NCI-H2107 treated with DMSO at 0.1 percent for 48 hours (cell line): ENCODE measurements around the gene HAPSTR1.
"Not testable (repeated sequence)": the region's sequence is repeated elsewhere in the genome, so short reads cannot be mapped to it uniquely, and the experiment has no call there.

Experiments used
- DNase-seq: peaks from one replicate; lab custom pipeline; 2025; ENCODE audit not compliant: unreplicated experiment; lab: John Stamatoyannopoulos, UW

HAPSTR1 gene

DNA sequence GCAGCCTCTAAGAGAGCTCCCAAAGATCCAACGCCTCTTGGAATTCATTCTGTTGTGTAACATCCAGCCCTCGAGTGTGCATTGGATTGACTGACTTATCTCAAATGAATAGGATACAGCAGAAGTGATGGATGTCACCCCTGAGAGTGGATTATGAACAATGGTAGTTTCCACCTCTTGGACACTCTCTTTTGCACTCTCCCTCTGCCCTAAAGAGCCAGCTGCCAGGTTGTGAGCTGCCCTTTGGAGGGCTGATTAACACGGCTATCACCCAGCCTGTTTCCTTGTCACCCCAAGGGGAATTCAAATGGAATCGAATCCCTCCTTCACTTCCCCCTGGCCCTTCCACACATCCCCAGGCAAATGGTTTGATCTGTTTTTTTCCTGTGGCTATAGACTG, 21.2 kb upstream of the HAPSTR1 start:
- no peak for DNase-seq

DNA sequence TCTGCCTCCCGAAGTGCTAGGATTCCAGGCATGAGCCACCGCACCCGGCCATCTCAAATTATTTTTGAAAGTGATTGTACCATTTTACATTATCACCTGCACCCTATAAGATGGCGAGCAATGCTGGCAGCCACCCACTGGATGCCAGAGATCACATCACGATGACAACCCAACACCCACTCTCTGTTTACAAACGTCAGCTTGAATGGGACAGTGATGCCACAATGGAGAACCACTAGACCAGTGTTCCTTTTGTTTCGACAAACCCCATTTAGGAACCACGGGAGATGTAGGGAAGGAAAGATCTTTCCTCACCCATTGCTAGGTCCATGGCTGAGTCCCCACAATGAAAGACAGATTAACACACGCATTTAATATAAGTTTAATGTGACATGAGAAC, 20.1 kb upstream of the HAPSTR1 start:
- DNase-seq = no peak

DNA sequence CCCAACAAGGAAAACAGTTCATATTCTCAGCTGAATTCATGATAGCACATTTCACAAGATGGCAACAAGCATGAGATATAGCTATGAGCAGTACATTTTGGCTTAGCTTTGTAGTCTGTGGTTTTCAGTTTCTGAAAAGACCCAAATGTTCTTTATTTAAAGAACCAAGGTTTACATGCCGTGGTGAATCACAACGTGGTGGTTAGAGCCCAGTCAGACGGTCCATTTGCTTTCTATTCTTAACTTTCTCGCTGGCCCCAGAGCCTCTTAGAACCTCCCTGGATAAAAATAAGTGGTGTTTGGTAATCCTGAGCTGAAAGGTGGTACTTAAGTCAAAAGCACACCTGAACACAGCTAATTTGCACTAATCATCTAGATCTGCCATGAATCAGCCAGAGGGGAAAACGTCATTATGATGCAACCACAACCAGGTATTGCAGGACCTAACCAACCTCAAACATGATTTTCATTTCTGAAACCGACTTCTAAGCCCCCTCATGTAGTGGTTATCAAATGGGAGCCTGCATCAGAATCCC, 18.6 kb upstream of the HAPSTR1 start:
- peak; percentile 71 for DNase-seq

DNA sequence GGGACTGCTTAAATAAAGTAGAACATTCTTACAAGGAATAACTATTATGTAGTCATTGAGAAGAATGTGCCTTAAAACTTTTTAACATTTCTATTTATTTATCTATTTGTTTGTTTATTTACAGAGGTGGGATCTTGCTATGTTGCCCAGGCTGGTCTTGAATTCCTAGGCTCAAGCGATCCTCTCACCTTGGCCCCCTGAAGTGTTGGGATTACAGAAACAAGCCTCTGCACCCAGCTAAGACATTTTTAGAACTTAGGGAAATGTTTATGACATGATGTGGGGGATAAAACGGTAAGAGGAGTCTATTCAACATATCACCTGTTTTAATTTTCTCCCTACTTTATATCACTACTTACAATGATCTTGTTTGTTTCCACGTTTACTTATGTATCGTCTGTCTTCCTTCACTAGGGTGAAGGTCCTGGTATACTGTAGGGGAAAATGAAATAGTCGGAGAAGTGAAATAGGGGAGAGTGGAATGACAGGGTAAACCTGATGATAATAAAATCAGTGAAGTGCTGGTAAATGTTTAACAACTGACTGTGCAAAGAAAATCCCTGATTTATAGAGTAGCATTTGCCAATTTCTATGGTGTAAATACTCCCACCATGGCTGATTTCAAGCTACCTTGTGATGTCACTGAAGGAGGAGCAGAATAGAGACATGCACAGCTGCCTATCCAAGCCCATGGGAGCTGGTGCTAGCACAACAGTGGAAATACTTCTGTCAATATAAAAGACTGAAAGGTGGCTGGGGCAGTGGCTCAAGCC, 16.0 kb upstream of the HAPSTR1 start:
- DNase-seq = no peak

DNA sequence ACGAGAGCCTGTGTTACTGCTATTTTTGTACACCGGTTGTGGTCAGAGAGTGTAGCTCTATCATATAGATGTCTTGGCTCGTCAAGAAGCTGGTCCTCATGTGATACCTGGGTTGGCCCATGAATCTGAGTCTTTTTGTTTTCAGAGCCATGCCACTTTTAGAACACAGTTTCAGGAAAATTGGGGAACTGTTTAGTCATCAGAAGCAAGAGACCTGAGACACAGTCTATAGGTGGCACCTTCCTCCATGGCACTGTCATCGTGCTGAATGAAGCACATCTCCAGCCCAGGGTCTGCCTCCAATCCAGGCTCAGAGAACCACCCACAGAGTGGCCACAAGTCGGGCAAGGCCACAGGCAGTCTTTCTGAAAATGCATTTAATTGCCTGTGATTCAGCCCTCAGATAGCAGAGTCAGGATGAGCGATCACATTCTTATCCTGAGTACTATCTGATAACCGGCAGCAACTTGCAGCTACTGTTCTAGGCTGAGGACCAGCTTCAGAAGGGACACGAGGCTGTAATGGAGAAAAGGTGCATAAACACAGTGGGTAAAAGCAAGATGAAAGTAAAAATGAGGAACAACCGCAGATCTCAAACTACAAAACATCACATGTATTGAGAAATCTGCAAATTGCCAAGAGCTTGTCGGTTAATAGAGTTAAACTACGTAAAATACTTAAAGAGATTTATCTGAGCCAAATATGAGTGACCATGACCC, 14.2 kb upstream of the HAPSTR1 start:
- DNase-seq = no peak

DNA sequence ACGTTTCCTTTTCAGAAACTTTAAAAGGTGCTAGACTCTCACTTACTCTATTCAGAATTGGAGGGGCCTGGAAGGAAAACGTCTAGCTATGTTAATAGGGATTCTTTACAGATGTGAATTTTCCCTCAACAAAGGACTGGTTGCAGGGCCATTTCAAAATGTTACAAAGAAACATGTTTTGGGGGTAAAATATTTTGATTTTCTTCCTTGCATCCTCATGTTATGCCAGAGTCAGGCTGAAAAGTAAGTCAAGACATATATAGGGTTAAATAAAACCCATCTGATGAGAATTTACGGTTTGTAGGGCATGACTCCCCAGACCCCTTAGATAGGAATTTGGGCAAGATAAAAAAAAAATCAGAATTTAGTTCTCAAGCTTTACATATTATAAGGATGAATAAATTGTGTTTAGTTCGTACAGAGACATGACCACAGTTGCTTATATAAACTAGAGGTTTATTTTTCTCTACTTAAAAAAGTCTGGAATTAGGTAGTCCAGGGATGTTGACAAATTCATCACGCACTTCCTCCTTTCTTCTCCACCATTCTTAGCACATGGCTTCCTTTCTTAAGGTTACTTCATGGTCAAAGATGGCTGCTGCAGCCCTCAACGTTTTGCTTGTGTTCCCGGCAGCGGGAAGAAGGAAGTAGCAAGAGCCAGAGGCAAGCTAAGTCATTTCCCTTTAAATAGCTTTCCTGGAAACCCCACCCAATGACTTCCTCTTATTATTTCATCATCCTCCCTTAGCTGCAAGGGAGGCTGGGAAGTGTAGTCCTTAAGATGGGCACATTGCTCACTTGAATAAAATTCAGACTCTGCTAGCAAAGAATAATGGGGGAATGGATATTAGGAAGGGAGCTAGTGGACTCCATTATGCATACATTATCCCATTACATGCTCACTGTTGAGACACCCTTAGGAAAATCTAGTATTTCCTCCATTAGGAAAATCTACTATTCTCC, 12.7 kb upstream of the HAPSTR1 start:
- DNase-seq = not testable (repeated sequence)

DNA sequence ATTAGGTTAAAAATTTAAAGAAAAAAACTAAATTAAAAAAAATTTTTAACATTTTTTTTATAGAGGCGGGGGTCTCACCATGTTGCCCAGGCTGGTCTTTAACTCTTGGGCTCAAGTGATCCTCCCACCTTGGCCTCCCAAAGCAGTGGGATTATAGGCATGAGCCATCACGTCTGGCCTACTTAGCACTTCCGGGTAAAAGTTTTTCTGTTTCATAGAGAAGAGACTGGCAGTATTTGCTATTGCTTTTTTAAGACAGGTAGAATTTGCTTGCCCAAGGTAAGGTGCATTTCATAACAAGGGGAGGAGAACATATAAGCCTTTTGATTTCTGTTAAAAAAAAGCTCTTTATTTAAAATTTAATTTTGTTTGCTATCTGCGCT, 12.0 kb upstream of the HAPSTR1 start:
- DNase-seq = no peak

DNA sequence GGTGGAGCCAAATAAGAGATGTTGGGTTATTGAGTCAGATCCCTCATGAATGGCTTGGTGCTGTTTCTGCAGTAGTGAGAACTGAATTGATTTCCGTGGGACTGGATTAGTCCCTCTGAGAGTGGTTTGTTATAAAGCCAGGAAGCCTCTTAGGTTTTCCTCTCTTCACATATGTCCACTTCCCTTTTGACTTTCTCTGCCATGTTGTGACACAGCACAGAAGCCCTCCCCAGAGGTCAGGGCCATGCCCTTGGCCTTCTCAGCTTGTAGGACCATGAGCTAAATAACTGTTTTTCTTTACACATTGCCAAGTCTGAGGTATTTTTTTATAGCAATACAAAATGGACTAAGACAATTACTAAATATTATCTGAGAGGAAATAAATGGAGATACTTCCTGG, 10.3 kb upstream of the HAPSTR1 start:
- DNase-seq = peak; percentile 22

DNA sequence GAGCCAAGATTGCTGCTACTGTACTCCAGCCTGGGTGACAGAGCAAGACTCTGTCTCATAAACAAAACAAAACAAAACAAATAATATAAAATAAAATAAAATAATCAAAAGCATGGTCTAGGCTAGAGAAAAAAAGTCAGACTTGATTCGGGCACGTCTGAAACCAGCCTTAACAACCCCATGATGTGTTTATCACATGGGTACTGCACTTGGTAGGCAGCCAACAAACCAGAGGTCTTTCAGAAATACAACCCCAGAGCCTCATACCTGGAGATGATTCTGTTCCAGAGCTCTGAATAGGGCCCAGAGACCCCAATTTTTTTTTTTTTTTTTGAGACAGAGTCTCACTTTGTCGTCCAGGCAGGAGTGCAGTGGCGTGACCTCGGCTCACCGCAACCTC, 9.6 kb upstream of the HAPSTR1 start:
- no peak for DNase-seq

DNA sequence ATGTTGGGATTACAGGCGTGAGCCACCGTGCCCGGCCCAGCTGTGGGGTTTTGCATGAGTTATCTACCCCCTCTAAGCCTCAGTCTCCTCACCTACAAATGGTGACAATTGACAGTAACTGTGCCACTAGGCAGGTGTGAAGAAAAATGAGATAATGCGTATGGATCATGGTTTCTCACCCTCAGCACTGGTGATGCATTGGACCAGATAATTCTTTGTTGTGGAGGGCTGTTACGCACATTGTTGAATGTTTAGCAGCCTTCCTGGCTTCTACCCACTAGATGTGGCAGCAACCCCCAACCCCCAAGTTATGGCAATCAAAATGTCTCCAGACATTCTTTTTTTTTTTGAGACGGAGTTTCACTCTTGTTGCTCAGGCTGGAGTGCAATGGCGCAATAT, 9.0 kb upstream of the HAPSTR1 start:
- no peak for DNase-seq

DNA sequence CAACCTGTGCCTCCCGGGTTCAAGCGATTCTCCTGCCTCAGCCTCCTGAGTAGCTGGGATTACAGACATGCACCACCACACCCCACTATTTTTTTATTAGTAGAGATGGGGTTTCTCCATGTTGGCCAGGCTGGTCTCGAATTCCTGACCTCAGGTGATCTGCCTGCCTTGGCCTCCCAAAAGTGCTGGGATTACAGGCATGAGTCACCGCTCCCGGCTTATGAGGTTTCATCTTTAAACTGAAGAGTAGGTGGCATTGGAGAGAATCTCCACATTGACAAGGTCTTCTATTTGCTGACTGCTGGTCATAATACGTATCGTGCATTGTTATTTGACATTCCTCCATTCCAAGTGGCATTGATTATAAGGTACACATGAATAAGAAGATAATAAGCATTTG, 3.7 kb upstream of the HAPSTR1 start:
- not testable (repeated sequence) for DNase-seq

DNA sequence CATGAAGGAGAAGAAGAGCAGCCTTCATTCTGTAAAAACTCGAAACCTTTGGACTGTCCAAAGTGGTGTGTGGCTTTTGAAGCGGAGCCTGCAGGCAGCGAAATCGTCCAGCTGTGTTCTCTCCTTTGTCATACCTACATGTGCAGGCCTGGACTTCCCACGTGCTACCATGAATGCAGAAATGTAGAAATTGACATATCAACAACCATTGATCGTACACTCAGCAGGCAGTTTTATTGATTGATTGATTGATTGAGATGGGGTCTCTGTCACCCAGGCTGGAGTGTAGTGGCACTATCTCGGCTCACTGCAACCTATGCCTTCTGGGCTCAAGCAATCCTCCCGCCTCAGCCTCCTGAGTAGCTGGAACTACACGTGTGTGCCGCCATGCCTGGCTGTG, 2.6 kb upstream of the HAPSTR1 start:
- DNase-seq = no peak

DNA sequence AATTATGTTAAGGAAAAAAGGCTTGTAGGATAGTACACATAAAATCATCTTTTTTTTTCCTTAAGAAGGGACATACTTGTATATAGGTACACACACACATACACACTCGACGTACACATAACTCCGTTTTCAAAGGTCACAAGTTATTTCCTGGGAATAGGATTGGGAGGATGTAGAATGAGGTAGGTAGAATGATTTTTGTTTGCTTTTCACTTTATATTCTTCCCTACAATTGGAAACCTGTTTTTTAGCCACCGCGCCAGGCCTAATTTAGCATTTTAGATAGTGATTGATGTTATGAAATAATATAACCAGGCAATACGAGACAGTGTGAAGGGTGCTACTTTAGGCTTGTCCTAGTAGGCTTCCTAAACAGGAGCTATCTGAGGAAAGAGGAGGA, 1.8 kb upstream of the HAPSTR1 start:
- DNase-seq = no peak

DNA sequence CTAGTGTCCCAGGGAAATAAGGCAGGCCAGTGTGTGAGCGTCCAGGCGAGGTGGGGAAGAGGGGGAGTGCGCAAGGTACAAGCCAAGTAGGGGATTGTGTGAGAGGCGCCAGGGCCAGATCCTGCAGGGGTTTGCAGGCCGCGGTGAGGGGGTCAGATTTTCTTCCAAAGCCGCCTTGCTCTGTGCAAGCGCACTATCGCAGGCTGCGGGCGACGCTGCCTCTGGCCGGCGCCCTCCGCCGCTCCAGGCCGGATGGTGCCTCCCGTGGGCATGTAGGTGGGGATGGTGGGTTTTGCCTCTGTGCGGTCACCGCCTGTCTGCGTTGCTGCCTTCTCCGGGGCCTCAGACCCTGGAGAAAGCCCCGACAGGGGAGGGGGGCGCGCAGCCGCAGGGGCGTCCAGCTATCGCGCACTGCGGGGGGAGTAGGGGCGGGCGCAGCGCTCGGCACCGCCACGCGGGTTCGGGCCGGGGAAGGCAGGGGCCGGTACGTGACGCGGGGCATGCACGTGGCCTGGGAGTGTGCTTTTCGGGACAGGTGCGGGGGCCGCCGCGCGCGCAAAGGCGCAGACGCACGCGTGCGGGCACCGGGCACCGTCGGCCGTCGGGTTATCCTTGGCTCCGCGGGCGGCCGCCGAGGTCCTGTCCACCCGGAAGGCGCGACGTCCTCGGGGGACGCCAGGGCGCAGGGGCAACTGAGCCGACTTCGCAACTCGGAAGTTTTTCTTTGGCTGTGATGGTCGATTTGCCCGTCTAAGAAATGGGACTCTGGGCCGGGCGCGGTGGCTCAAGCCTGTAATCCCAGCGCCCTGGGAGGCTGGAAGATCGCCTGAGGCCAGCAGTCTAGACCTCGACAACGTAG, 1.1 kb upstream of the HAPSTR1 start:
- DNase-seq = no peak

DNA sequence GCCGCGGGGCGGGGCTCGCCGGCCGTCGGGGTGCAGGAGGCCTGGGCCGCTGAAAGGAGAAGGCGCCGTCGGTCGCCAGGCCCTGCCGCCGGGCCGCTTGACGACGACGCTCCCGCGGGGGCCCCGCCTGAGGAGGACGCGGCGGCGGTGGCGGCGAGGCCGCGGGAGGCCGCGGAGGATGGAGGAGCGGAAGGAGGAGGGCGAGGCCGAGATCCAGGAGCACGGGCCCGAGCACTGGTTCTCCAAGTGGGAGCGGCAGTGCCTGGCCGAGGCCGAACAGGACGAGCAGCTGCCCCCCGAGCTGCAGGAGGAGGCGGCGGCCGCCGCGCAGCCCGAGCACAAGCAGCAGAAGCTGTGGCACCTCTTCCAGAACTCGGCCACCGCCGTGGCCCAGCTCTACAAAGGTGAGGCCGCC, 430 bp downstream of the HAPSTR1 start:
- DNase-seq = no peak

DNA sequence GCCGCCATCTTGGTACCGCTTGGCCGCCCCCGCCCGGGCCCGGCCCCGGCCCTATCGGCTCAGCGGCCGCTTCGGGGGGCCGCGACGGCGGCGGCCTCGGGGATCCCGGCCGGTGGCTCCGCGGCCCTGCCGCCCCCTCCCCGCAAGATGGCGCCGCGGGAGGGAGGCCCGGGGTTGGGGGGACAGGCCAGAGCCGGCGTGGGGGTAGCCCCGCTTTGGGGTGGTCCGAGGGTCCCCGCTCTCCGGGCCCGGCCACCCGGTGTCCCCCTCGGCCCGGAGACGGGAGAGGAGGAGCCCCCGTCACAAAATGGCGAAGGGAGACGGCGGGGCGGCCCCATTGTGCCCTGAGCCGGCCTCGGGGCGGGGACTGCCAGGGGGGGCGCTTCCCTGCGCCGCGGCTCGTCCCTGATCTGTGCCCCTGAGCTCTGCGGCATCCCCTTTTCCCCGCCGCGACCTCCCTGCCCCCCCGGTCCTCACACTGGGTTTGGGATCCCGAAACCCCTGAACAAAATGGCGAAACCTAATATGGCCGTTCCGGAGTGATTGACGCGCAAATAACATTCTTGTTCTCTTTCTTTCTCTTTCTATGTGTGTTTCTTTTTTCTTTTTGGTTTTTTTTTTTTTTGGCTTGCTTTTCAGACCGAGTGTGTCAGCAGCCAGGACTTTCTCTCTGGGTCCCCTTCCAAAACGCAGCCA, 986 bp downstream of the HAPSTR1 start:
- DNase-seq = peak; percentile 26

DNA sequence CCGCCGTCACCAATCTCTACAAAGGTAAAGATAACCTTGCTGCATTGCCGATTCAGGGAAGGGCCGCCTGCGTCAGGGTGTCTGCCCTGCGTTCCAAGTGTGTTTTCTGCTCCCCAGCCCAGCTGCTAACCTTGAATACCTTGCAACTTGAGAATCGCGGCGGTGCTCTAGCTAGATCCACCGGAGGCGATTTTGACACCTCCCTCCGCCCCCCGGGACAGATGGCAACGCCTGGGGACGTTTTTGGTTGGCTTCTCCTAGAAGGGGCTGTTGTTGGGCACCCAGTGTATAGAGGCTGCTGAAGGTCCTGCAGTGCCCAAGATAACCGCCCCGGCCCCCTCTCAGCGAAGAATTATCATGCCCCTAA, 1.5 kb downstream of the HAPSTR1 start:
- DNase-seq = peak; percentile 26

DNA sequence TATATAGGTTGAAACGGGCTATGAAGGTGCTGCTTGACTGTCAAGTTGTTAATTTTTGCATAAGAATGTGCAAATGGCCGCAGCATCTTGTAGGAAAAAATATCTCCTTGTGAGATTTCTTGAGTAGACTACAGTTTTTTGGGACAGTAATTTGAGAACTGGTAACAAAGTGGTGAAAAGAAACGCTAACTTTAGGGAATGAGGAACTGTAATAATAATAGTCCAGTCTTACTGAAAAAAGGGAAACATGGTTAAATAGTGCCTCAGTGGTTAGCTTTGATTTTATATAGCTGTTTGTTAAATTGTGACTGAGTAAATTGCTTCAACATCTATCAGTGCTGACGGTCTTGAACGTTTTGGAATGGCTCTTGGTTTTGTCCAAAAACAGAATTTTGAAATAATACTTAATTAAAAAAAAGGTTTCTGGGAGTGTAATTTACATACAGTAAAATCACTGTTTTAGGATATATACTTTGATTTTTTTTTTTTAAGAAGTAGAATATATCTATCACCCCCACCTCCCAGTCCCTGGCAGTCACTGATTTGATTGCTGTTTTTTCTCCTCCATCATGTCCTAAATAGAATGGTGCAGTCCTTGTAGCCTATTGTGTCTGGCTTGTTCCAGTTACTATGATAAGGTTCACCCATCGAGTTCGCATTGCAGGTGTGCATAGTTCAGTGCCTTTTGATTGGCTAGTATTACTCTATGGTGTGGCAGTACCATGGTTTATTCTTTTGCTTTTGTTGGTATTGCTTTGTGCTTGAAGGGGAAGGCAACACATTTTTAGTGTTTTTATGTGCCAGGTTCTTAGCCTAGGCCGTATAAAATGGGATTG, 2.8 kb downstream of the HAPSTR1 start:
- no peak for DNase-seq

DNA sequence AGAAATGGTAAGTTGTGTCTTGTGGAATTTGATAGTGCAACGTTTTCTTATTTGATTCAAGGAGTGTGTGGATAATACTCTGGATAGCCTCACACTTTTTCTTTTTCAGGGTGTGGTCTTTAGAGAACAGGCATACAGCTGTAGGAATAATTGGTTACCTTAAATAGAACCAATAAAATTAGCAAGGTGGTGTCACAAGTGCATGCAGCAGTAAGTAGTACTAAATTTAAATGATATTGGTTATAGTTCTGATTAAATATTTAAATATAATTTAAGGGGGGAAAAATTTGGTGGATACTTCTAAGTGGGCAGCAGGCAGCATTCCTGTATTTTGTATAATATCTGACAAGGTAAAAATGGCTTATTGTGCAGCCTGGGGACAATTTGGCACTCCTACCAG, 3.7 kb downstream of the HAPSTR1 start:
- DNase-seq = no peak
